K562 (cell line): ENCODE data around the gene ICAM3. TPM values are rescaled to one million over a fixed set of nuclear protein-coding genes. Genes with fewer than 3 reads are reported as not detected.

Experiments
- BCOR ChIP-seq: fragments of 450-650 bp; IDR thresholded peaks from 2 replicates; pipeline ENCODE4 v1.6.1; 2016
- CBX2 ChIP-seq: fragments of 200-600 bp; sonication (generic); IDR thresholded peaks from one replicate; pipeline ENCODE4 v1.6.1; 2012; ENCODE audit warnings: mild to moderate bottlenecking, low read length, inconsistent platforms; ENCODE audit not compliant: insufficient read depth, poor library complexity, severe bottlenecking
- CBX8 ChIP-seq: fragments of 200-600 bp; sonication (generic); IDR thresholded peaks from 2 replicates; pipeline ENCODE4 v1.6.1; 2012; ENCODE audit warnings: borderline replicate concordance, mixed run types, low read depth, mild to moderate bottlenecking, moderate library complexity, mixed read lengths, low read length, control low read depth, inconsistent platforms; ENCODE audit not compliant: poor library complexity, severe bottlenecking; ENCODE audit errors: extremely low read depth
- E2F3 ChIP-seq: fragments of 250-450 bp; sonication (Bioruptor Pico); IDR thresholded peaks from 2 replicates; pipeline ENCODE4 v1.4.0; 2020; ENCODE audit warnings: mild to moderate bottlenecking
- EZH2 ChIP-seq: IDR thresholded peaks from 2 replicates; pipeline ENCODE4 v1.6.1; 2012; ENCODE audit warnings: low read depth, mild to moderate bottlenecking, inconsistent platforms, low read length, borderline replicate concordance
- FIP1L1 ChIP-seq: fragments of 200-400 bp; formaldehyde crosslinking; IDR thresholded peaks from 2 replicates; pipeline ENCODE4 v1.6.1; 2018; ENCODE audit warnings: mild to moderate bottlenecking, low read depth, low read length; ENCODE audit not compliant: poor library complexity, severe bottlenecking
- HDAC1 ChIP-seq, 2 experiments: fragments of 450-650 bp; IDR thresholded peaks; 2 replicates each; pipeline ENCODE4 v1.6.1; 2016 to 2017; ENCODE audit warnings: inconsistent platforms in 1 of 2, mild to moderate bottlenecking in 1 of 2, moderate library complexity in 1 of 2
- IRF2 ChIP-seq: sonication (generic); formaldehyde crosslinking; IDR thresholded peaks from 2 replicates; pipeline ENCODE4 v1.8.1; 2022; ENCODE audit warnings: mild to moderate bottlenecking, missing genetic modification reagents
- KAT7 ChIP-seq: sonication (generic); formaldehyde crosslinking; IDR thresholded peaks from 2 replicates; pipeline ENCODE4 v1.8.0; 2022; ENCODE audit warnings: missing genetic modification reagents, mild to moderate bottlenecking, borderline replicate concordance
- POLR2B ChIP-seq: fragments of 450-650 bp; IDR thresholded peaks from 2 replicates; pipeline ENCODE4 v1.6.1; 2018; ENCODE audit warnings: low read depth; ENCODE audit not compliant: partially characterized antibody
- POLR2G ChIP-seq: fragments of 200-400 bp; formaldehyde crosslinking; IDR thresholded peaks from 2 replicates; pipeline ENCODE4 v1.6.1; 2017; ENCODE audit warnings: low read depth, mild to moderate bottlenecking, antibody characterized with exemption, low read length, moderate library complexity
- RBBP5 ChIP-seq: fragments of 200-600 bp; sonication (generic); IDR thresholded peaks from 2 replicates; pipeline ENCODE4 v1.6.1; 2012; ENCODE audit warnings: borderline replicate concordance, mild to moderate bottlenecking, low read length, control low read depth, inconsistent platforms; ENCODE audit not compliant: insufficient read depth, poor library complexity, severe bottlenecking
- TCF3 ChIP-seq: sonication (generic); formaldehyde crosslinking; IDR thresholded peaks from 2 replicates; pipeline ENCODE4 v1.4.0; 2020; ENCODE audit warnings: mild to moderate bottlenecking, missing genetic modification reagents
- ZBTB1 ChIP-seq: sonication (generic); formaldehyde crosslinking; IDR thresholded peaks from 2 replicates; pipeline ENCODE4 v1.8.1; 2023; ENCODE audit warnings: missing genetic modification reagents, low read depth, mild to moderate bottlenecking, borderline replicate concordance
- ZFP30 ChIP-seq: fragments of 250-450 bp; sonication (Bioruptor Pico); IDR thresholded peaks from 2 replicates; pipeline ENCODE4 v1.8.0; 2022; ENCODE audit warnings: moderate library complexity, mild to moderate bottlenecking, inconsistent platforms, borderline replicate concordance
- ZFP36 ChIP-seq: fragments of 150-350 bp; IDR thresholded peaks from 2 replicates; pipeline ENCODE4 v1.6.1; 2018; ENCODE audit warnings: low read length, low read depth; ENCODE audit not compliant: partially characterized antibody
- ZFX ChIP-seq: sonication (generic); formaldehyde crosslinking; IDR thresholded peaks from 2 replicates; pipeline ENCODE4 v1.8.0; 2022; ENCODE audit warnings: mild to moderate bottlenecking, missing genetic modification reagents, moderate library complexity
- polyA plus RNA-seq, 8 experiments: library from polyadenylated mRNA; depleted of rRNA in 4 of 8; stranded (reverse) in 5 of 8; unstranded in 3 of 8; fragments of >200 nt; fragmentation: Nextera tagmentation in 2 of 8; fragmentation: Illumina TruSeq in 1 of 8; extraction: Ambion mirVana in 2 of 8; extraction: Trizol in 1 of 8; gene quantifications; 2 replicates each; pipeline versions ENCODE4 v1.2.1 to v1.2.3, GENCODE V29; 2011 to 2014; ENCODE audit warnings: inconsistent platforms in 1 of 8, missing spikeins in 1 of 8
- total RNA-seq, 7 experiments: library from RNA; depleted of rRNA in 6 of 7; stranded (reverse); fragments of >200 nt in 6 of 7; fragmentation: Illumina TruSeq in 2 of 7; extraction: Trizol in 2 of 7; gene quantifications; 2 replicates each; pipeline versions ENCODE4 v1.2.1 to v1.2.3, GENCODE V29; 2011 to 2021; ENCODE audit warnings: low replicate concordance in 1 of 7
- TF ChIP-seq, protein P1 (sequence below): fragments of 250-450 bp; sonication (Bioruptor Pico); IDR thresholded peaks from 2 replicates; pipeline ENCODE4 v1.5.0; 2021
- TF ChIP-seq, protein P2 (sequence below): IDR thresholded peaks from 2 replicates; pipeline ENCODE4 v1.6.1; 2016; ENCODE audit warnings: missing genetic modification characterization, missing compliant biosample characterization
- TF ChIP-seq, protein P3 (sequence below): IDR thresholded peaks from 2 replicates; pipeline ENCODE4 v1.6.1; 2011; ENCODE audit not compliant: insufficient read length; ENCODE audit errors: extremely low read depth
- TF ChIP-seq, protein P4 (sequence below): sonication (generic); formaldehyde crosslinking; IDR thresholded peaks from 2 replicates; pipeline ENCODE4 v1.4.0; 2020; ENCODE audit warnings: mild to moderate bottlenecking, missing genetic modification reagents

Gene ICAM3
- total and polyA plus RNA-seq, 9 of the 15 experiments (the other 6 are each of a cell fraction or from before 2014, with no cell fraction given): 6.5 to 39.5 (median 24.2) TPM

DNA sequence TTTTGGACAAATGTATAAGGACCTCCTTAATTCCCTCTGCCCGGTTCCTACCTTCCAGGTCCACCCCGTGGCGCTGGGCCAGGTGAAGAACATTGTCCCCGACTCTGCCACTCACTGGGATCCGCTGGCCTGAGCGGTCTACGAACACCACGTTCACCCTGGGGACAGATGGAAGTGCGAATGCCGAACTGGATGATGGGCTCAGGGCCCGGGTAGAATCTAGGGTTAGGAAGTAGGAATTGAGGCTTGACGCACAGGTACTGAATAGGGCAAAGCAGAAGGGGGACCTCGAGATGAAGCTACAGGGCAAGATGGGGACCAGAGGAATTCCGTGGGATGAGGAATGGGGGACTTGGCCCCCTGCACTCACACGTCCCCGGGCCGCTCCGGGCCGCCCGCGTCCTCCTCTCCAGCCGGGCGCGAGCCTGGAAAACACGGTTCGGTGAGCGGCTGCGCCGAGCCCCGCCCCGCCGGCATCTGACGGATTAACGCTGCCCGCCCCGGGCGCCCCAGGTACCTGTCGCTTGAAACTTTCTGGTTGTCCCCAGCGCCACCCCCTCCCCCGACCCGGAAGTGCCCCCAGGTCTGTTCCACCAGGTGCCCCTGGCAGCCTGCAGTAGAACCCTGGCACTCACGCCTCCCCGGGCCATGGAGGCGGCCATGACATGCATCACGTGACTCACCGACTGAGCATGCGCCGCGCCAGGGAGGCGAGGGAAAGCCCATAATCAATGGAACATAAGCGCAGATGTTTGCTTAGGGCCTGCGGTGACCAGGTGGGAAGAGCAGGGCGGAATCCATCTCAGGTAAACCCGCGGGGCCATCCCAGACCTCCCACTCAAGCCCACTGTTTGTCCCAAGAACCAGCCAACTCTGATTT, 23.8 kb downstream of the ICAM3 start, which contains the start of gene FDX2 (continued):
- TF ChIP-seq RBBP5 (peak; percentile 86), CBX2 (no peak), FIP1L1 (no peak), BCOR (no peak), KAT7 (CRISPR knock-in tag) (no peak), HDAC1 (IDR thresholded peaks at IDR 0.05) (peak; percentile 89 to 100), TCF3 (CRISPR knock-in tag) (no peak), ZFP30 (CRISPR knock-in tag) (no peak), CBX8 (no peak), EZH2 (no peak), IRF2 (CRISPR knock-in tag) (no peak), ZBTB1 (CRISPR knock-in tag) (no peak), ZFP36 (no peak), POLR2G (peak; percentile 87), POLR2B (peak; percentile 73), ZFX (0 out of 2 replicates have a peak, but pooled peaks have one; percentile 34), E2F3 (CRISPR knock-in tag) (no peak)
- TF ChIP-seq, protein P1, sequence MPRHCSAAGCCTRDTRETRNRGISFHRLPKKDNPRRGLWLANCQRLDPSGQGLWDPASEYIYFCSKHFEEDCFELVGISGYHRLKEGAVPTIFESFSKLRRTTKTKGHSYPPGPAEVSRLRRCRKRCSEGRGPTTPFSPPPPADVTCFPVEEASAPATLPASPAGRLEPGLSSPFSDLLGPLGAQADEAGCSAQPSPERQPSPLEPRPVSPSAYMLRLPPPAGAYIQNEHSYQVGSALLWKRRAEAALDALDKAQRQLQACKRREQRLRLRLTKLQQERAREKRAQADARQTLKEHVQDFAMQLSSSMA: 0 out of 2 replicates have a peak, but pooled peaks have one; percentile 28
- TF ChIP-seq, protein P2, sequence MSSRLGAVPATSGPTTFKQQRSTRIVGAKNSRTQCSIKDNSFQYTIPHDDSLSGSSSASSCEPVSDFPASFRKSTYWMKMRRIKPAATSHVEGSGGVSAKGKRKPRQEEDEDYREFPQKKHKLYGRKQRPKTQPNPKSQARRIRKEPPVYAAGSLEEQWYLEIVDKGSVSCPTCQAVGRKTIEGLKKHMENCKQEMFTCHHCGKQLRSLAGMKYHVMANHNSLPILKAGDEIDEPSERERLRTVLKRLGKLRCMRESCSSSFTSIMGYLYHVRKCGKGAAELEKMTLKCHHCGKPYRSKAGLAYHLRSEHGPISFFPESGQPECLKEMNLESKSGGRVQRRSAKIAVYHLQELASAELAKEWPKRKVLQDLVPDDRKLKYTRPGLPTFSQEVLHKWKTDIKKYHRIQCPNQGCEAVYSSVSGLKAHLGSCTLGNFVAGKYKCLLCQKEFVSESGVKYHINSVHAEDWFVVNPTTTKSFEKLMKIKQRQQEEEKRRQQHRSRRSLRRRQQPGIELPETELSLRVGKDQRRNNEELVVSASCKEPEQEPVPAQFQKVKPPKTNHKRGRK (tag): no peak
- TF ChIP-seq, protein P3, sequence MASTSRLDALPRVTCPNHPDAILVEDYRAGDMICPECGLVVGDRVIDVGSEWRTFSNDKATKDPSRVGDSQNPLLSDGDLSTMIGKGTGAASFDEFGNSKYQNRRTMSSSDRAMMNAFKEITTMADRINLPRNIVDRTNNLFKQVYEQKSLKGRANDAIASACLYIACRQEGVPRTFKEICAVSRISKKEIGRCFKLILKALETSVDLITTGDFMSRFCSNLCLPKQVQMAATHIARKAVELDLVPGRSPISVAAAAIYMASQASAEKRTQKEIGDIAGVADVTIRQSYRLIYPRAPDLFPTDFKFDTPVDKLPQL: no peak
- TF ChIP-seq, protein P4, sequence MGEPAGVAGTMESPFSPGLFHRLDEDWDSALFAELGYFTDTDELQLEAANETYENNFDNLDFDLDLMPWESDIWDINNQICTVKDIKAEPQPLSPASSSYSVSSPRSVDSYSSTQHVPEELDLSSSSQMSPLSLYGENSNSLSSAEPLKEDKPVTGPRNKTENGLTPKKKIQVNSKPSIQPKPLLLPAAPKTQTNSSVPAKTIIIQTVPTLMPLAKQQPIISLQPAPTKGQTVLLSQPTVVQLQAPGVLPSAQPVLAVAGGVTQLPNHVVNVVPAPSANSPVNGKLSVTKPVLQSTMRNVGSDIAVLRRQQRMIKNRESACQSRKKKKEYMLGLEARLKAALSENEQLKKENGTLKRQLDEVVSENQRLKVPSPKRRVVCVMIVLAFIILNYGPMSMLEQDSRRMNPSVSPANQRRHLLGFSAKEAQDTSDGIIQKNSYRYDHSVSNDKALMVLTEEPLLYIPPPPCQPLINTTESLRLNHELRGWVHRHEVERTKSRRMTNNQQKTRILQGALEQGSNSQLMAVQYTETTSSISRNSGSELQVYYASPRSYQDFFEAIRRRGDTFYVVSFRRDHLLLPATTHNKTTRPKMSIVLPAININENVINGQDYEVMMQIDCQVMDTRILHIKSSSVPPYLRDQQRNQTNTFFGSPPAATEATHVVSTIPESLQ (CRISPR knock-in tag): peak; percentile 75; the same call in 1 of the 2 replicates
